ENCODE data around the gene DUSP12.
A peak's percentile ranks its signal among the peaks of the same experiment; 100 is the strongest.

DUSP12 gene

DNA sequence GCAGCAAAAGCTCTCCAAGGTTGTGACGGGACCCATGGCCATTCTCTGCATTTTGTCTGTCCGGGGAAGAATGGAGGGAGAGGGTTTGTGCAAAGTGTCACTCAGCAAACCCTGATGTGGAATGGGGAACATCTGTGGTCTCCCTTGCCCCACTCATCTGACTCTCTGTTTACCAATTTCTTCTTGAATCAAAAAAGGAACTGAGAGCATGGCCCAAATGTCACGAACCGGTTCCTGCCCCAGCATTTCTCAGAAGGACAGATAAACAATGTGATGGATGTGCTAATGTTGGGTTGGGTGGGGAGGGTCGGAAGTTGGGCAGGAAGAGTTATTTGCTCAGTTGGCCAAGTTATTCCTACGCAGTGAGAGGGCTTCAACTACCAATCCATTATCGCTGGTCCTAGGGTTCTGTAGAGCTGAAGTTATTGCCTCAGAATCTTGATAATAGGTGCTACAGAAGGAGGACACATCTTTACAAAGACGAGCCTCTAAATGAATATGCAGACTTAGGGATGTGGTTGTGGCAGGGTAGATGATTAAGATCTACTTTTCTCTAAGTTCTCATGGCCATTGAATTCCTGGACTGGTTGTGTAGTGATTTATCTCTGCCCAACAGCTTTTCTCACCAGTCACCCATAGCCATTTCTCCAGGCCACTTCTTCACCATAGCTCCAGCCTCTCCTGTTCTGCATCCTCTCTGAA lies 9.6 kb upstream of the DUSP12 start:
- ChIA-PET POLR2A (interaction anchor here (1.1 kb wide), 1 partner anchor 216 kb away, joined by 4 read pairs; no protein-coding TSS in a partner anchor), CTCF (interaction anchor here (0.8 to 8.4 kb wide), 20 partner anchors 9 to 742 kb away, joined by 3 to 79 read pairs (median 6); partner anchors contain the start of genes DUSP12, FCRLA and FCRLB)
- TF ChIP-seq, protein P1, sequence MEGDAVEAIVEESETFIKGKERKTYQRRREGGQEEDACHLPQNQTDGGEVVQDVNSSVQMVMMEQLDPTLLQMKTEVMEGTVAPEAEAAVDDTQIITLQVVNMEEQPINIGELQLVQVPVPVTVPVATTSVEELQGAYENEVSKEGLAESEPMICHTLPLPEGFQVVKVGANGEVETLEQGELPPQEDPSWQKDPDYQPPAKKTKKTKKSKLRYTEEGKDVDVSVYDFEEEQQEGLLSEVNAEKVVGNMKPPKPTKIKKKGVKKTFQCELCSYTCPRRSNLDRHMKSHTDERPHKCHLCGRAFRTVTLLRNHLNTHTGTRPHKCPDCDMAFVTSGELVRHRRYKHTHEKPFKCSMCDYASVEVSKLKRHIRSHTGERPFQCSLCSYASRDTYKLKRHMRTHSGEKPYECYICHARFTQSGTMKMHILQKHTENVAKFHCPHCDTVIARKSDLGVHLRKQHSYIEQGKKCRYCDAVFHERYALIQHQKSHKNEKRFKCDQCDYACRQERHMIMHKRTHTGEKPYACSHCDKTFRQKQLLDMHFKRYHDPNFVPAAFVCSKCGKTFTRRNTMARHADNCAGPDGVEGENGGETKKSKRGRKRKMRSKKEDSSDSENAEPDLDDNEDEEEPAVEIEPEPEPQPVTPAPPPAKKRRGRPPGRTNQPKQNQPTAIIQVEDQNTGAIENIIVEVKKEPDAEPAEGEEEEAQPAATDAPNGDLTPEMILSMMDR (IDR thresholded peaks at IDR 0.05; ENCODE audit: control extremely low read depth, extremely low read depth, low read depth, missing control alignments): no peak
- DNase-seq (ENCODE audit: extremely low spot score): no peak

DNA sequence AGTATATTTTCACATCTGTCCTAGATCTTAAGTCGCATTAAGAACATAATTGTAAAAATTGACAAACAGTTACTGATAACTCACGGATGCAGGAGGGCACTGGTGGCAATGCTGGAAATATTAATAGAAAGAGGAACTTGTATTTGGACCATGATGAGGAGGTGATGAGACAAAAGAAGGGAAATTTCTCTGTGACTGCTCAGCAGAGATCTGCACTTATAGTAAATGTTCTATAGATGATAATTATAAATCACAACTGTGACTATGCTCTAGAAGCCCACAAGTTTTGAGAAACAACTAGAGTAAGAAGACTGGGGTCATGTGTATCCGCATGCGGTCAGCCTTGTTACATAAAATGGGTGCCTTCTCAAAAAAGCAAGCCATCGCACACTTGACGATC lies 8.7 kb upstream of the DUSP12 start:
- CTCF ChIA-PET: interaction anchor here (0.7 to 6.8 kb wide), 22 partner anchors 8 to 892 kb away, joined by 3 to 70 read pairs (median 6); partner anchors contain the start of genes DUSP12 and FCRLA
- no peak for DNase-seq (ENCODE audit: extremely low spot score)
- POLR2A ChIA-PET: no interaction called here
- TF ChIP-seq, protein P1 (IDR thresholded peaks at IDR 0.05; ENCODE audit: control extremely low read depth, extremely low read depth, low read depth, missing control alignments): no peak

DNA sequence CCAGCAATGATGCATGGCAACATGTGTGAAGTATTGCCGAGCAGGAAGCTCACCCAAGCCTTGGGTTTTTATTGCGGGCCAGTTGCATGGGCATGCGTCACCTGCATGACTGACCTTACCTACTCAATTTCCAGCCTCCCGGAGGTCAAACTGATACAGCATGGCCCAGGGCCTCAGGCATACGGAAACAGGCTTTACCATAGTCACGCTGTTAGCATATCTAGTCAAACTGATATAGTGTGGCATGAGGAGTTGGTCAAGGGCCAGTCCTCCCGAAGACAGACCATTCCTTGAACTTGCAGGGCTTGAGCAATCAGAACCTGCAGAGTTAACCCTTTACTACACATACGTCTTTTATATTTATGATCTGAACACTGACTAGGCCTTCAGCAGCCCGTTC lies 6.4 kb upstream of the DUSP12 start:
- DNase-seq (ENCODE audit: extremely low spot score): no peak
- ChIA-PET CTCF (interaction anchor here (1.1 to 6.8 kb wide), 3 partner anchors 95 to 259 kb away, joined by 3 to 70 read pairs (median 23); no protein-coding TSS in a partner anchor), POLR2A (no interaction called here)
- TF ChIP-seq, protein P1 (IDR thresholded peaks at IDR 0.05; ENCODE audit: control extremely low read depth, extremely low read depth, low read depth, missing control alignments): no peak

DNA sequence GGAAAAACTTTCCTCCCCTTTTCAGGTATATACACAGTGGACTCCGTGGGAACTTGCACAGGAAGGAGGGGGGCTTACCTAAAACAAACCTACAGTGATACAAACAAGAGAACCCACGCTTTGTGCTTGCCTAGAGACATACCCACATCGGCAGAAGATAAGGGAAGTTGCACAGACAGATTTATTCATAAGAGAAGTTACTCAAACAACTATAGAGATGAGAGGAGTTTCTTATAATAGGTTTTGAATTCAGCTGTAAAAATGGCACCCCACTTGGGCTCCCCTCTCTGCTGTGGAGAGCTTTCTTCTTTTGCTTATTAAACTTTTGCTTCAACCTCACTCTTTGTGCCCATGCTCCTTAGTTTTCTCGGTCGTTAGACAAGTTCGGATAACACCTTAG lies 1.8 kb upstream of the DUSP12 start:
- TF ChIP-seq, protein P1 (IDR thresholded peaks at IDR 0.05; ENCODE audit: control extremely low read depth, extremely low read depth, low read depth, missing control alignments): no peak
- no peak for DNase-seq (ENCODE audit: extremely low spot score)
- POLR2A ChIA-PET: no interaction called here
- CTCF ChIA-PET: interaction anchor here (1.2 kb wide), 1 partner anchor 9 kb away, joined by 7 read pairs; no protein-coding TSS in a partner anchor

DNA sequence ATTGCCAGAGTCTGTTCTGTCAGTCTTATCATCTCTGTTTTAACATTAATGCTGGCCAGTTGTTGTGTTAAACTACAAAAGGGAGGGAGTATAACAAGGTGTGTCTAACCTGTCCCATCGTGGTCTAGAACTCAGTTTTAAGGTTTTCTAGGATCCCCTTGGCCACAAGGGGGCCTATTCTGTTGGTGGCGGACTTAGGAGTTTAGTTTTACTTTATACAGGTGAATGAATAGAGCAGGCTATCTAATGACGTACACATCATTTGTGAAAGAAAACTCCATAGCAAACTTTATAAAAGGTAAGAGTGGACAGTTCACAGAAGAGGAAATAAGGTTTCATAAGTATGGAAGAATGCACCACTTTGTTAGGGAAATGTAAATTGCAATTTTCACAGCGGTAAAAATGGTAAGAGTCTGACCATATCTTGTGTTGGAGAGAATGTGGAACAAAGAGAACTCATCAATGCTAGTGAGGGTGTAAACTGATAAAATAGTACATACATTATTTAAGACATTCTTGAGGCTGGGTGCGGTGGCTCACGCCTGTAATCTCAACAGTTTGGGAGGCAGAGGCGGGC lies 14.0 kb downstream of the DUSP12 start:
- TF ChIP-seq, protein P1 (IDR thresholded peaks at IDR 0.05; ENCODE audit: control extremely low read depth, extremely low read depth, low read depth, missing control alignments): peak; percentile 41
- ChIA-PET POLR2A (interaction anchor here (0.8 kb wide), 1 partner anchor 14 kb away, joined by 5 read pairs; the partner anchor contains the start of gene DUSP12), CTCF (interaction anchor here (0.7 to 2.9 kb wide), 7 partner anchors 8 to 274 kb away, joined by 3 to 14 read pairs (median 8); no protein-coding TSS in a partner anchor)
- peak; percentile 34 for DNase-seq (ENCODE audit: extremely low spot score)

DNA sequence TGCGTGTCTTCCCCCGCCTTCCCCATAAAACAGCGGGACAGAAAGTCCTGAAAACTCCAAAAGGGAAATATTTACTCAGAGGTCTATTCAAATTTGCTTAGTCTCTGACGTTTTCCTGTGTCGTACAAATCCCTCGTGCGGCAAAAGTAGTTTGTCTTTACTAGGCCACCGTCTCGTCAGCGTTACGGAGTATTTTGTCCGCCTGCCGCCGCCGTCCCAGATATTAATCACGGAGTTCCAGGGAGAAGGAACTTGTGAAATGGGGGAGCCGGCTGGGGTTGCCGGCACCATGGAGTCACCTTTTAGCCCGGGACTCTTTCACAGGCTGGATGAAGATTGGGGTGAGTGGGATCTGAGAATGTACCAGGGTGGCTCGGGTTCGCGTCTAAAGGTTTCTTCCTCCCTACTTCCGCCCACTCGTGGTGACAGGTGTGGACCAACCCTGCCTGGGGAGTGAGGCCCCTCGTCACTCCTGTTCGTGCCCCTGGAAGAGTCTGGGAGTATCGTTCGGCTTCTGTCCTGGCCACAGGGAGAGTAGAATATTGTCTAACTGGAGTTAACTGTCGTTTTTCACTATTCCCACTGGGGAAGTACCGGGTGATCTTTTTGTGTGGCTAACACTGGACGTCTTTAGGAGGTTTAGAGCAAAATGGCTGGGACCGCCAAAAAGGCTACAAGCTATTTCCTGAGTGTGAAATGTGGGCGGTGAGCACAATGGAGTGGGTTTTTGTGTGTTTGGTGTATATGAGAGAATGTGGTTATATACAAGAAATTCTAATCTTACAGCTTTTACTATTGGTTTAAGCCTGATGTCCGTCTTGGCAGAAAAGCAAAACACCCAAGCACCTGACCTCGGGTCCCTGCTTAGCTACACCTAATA lies 16.8 kb downstream of the DUSP12 start, which contains the start of gene ATF6:
Gene ATF6 (plus strand): TSS at position 219 of the 880 bp plus-strand sequence. CDS start 41 bp downstream, at position 260.
- peak; percentile 81 for DNase-seq (ENCODE audit: extremely low spot score)
- TF ChIP-seq, protein P1 (IDR thresholded peaks at IDR 0.05; ENCODE audit: control extremely low read depth, extremely low read depth, low read depth, missing control alignments): no peak
- ChIA-PET CTCF (interaction anchor here (1.5 to 1.9 kb wide), 2 partner anchors 10 to 26 kb away, joined by 5 to 8 read pairs; no protein-coding TSS in a partner anchor), POLR2A (interaction anchor here (0.9 kb wide), 1 partner anchor 17 kb away, joined by 3 read pairs; the partner anchor contains the start of gene DUSP12)

Measured in GM10248 (cell line).